ENCODE measurements around the gene CARD14. TPM values are rescaled to one million over a fixed set of nuclear protein-coding genes. Genes with fewer than 3 reads are reported as not detected.
A peak's percentile ranks its signal among the peaks of the same experiment; 100 is the strongest.

Gene CARD14
- total RNA-seq, 6 experiments from 2014 or later, result 0.20 to 0.29 (median 0.22) TPM; not detected in 3

DNA sequence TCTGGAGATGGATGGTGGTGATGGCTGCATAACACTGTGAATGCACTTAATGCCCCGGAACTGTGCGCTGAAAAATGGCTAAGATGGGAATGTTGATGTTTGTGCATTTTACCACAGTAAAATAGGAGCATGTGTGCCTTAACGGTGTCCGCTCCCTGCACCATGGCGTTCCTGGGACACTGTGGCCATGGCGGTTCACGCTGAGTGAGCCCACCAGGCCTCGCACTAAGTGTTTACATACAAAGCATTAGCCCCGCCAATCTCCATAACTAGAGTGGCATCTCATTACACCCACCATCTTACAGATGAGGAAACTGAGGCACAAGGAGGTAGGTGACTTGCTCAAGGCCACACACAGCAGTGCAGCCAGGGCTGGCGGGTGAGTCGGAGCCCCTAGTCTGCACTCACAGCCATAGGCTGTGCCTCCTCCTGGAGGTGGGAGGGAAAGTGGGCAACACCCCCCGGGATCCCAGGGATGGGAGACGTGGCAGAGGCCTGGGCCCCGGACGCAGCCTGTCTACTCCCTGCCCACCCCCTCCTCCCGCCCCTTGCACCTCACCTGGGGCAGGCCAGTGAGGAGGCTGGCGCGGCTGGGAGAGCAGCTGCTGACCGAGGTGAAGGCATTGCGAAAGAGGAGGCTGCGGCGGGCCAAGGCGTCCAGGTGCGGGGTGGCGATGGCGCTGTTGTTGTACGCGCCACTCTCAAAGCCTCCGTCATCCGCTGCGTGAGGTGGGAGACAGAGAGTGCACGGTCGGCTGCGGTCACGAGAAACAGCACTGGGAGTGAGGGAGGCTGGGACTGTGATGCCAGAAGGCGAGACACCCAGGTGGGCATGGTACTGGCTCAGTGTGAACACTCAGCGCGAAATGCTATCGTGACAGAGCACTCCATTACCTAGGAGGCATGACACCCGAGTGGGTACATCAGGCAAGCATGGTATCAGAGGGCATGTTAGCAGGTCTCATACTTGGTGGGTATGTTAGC lies 46.9 kb downstream of the CARD14 start:
- intact Hi-C loops (cut with DNase I), result no loop called here
- H3K27me3 ChIP-seq, result no peaks in the 10 kb centered on the region
- H3K27ac ChIP-seq, result no peak overlapping the region
- H3K4me1 ChIP-seq, result peaks cover 0 to 6% (median 2%) of the 10 kb centered on the region in 4 donors
- no peak for ATAC-seq
- WGBS (ENCODE audit: insufficient coverage, low coverage, low lambda C conversion rate, missing lambda C conversion rate), result 91% methylated on average over 18 of the region's 40 CpGs
- no peaks in the 10 kb centered on the region for H3K9me3 ChIP-seq
- peaks cover 0 to 17% (median 0%) of the 10 kb centered on the region in 4 donors for H3K36me3 ChIP-seq
- H3K4me3 ChIP-seq, result no peak overlapping the region
- DNase-seq, result no peak
- TF ChIP-seq POLR2A (IDR thresholded peaks at IDR 0.05), result no peak
- TF ChIP-seq, protein P1, sequence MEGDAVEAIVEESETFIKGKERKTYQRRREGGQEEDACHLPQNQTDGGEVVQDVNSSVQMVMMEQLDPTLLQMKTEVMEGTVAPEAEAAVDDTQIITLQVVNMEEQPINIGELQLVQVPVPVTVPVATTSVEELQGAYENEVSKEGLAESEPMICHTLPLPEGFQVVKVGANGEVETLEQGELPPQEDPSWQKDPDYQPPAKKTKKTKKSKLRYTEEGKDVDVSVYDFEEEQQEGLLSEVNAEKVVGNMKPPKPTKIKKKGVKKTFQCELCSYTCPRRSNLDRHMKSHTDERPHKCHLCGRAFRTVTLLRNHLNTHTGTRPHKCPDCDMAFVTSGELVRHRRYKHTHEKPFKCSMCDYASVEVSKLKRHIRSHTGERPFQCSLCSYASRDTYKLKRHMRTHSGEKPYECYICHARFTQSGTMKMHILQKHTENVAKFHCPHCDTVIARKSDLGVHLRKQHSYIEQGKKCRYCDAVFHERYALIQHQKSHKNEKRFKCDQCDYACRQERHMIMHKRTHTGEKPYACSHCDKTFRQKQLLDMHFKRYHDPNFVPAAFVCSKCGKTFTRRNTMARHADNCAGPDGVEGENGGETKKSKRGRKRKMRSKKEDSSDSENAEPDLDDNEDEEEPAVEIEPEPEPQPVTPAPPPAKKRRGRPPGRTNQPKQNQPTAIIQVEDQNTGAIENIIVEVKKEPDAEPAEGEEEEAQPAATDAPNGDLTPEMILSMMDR (IDR thresholded peaks at IDR 0.05), result no peak

DNA sequence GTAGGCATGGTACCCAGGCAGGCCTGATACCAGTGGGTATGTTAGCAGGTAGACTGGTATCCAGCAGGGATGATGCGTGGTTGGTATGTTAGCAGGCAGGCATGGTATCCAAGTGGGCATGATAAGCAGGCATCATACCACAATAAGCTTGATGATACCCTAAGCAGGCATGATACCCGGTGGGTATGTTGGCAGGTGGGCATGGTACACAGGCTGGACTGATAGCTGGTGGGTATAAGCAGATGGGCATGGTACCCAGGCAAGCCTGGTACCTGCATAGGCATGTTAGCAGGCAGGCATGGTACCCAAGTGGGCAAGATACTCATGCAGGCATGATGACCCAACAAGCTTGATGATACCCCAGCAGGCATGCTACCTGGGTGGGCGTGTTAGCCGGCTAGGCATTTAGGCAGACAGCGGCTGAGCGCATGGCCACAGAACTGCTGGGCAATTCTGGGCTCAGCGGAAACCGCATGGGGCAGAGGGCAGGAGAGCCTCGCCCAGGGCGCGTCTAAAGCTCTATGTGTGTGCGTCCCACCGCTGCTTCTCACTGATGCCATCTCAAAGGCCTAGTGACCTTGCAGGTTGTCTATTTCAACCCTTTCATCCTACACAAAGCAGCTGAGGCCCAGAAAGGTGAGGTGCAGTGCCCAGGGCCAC lies 48.0 kb downstream of the CARD14 start:
- ATAC-seq (no peak), DNase-seq (no peak)
- Histone ChIP-seq H3K36me3 (peaks cover 0 to 16% (median 0%) of the 10 kb centered on the region in 4 donors), H3K27ac (no peak overlapping the region), H3K9me3 (no peaks in the 10 kb centered on the region), H3K27me3 (no peaks in the 10 kb centered on the region), H3K4me3 (no peak overlapping the region), H3K4me1 (peaks cover 0 to 6% (median 2%) of the 10 kb centered on the region in 4 donors)
- no peak for TF ChIP-seq POLR2A (IDR thresholded peaks at IDR 0.05)
- TF ChIP-seq, protein P1 (IDR thresholded peaks at IDR 0.05), result no peak
- WGBS (ENCODE audit: insufficient coverage, low coverage, low lambda C conversion rate, missing lambda C conversion rate), result 88% methylated on average over 8 of the region's 13 CpGs
- intact Hi-C loops (cut with DNase I), result no loop called here

DNA sequence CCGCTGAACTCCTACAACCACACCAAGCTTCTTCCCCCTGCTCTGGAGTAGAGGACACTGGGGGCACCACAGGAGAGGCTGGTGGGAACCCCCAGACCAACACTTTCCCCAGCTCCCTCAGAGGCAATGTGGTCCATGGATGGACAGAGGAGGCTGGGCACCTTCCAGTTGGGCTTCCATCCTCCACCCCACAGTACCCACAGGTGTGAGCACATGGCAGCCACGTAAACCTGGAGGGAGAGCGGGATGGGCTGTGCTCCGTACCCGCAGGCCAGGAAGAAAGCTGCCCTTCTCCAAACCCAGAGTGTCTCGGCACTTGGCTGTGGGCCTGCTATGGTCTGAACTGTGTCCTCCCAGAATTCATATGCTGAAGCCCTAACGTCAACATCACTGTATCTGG lies 48.6 kb downstream of the CARD14 start:
- no peak for TF ChIP-seq POLR2A (IDR thresholded peaks at IDR 0.05)
- intact Hi-C loops (cut with DNase I), result no loop called here
- ATAC-seq, result no peak
- H3K4me3 ChIP-seq, result no peak overlapping the region
- DNase-seq, result no peak
- H3K9me3 ChIP-seq, result no peaks in the 10 kb centered on the region
- peaks cover 0 to 6% (median 2%) of the 10 kb centered on the region in 4 donors for H3K4me1 ChIP-seq
- WGBS (ENCODE audit: insufficient coverage, low coverage, low lambda C conversion rate, missing lambda C conversion rate), result 56% methylated on average over 2 of the region's 7 CpGs
- H3K27ac ChIP-seq, result no peak overlapping the region
- no peaks in the 10 kb centered on the region for H3K27me3 ChIP-seq
- peaks cover 0 to 16% (median 0%) of the 10 kb centered on the region in 4 donors for H3K36me3 ChIP-seq

DNA sequence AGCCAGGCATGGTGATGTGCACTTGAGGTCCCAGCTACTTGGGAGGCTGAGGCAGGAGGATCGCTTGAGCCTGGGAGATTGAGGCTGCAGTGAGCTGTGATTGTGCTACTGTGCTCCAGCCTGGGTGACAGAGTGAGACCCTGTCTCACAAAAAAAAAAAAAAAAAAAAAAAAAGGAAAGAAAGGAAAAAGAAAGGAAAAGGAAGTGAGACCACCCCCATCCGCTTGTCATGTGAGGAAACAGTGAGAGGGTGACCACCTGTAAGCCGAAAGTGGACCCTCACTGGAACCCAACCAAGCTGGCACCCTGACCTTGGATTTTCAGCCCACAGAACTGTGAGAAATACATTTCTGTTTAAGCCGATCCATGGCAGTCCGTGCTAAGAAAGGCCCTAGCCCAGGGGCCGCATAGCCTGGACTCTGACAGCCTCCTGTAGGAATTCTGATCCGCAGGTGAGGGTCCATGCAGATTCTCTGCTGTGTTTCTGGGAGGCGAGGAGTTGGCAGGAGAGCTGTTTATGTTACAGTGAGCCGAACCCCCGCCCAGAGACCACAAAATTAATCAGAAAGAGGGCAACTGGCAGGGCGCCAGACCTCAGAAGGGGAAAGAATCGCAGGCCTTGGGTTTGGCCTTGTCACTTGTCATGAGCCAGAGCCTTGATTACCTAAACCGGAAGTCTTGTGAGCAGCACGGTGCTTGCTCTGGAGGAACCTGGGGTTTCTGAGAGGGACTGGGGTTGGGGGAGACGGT lies 49.4 kb downstream of the CARD14 start:
- WGBS (ENCODE audit: insufficient coverage, low coverage, low lambda C conversion rate, missing lambda C conversion rate), result 27% methylated on average over 12 of the region's 15 CpGs
- TF ChIP-seq POLR2A (IDR thresholded peaks at IDR 0.05), result no peak
- TF ChIP-seq, protein P1 (IDR thresholded peaks at IDR 0.05), result no peak
- Histone ChIP-seq H3K4me1 (peaks cover 0 to 6% (median 2%) of the 10 kb centered on the region in 4 donors), H3K4me3 (peak overlapping the region; percentile 86 to 95 (median 93)), H3K27me3 (no peaks in the 10 kb centered on the region), H3K27ac (peak overlapping the region; percentile 72 to 89 (median 80)), H3K36me3 (peaks cover 0 to 15% (median 0%) of the 10 kb centered on the region in 4 donors), H3K9me3 (no peaks in the 10 kb centered on the region)
- intact Hi-C loops (cut with DNase I), result no loop called here
- ATAC-seq (peak; percentile 53 to 70 (median 62)), DNase-seq (peak; percentile 76)

Measured in right lobe of liver (tissue), 6 donors.